A549 (cell line): ENCODE data around the gene KCNIP4.

Experiments used
- CBX8 ChIP-seq: fragments of 200-600 bp; sonication (generic); IDR thresholded peaks from 2 replicates; pipeline ENCODE4 v1.6.1; 2016
- CEBPB ChIP-seq, 2 experiments: fragments of >200 bp in 1 of 2; sonication (Bioruptor Twin) in 1 of 2; formaldehyde crosslinking in 1 of 2; IDR thresholded peaks; 2 replicates each; pipeline ENCODE4 v1.6.1; 2012 to 2016
- CHD2 ChIP-seq: fragments of 150-350 bp; IDR thresholded peaks from 2 replicates; pipeline ENCODE4 v1.6.1; 2014; ENCODE audit warnings: low read length; ENCODE audit not compliant: partially characterized antibody
- CTCF ChIP-seq: fragments of >200 bp; sonication (Bioruptor Twin); formaldehyde crosslinking; IDR thresholded peaks from 3 replicates; pipeline ENCODE4 v1.5.1; 2016
- E2F6 ChIP-seq: IDR thresholded peaks from 2 replicates; pipeline ENCODE4 v1.6.1; 2012; ENCODE audit warnings: low read depth, borderline replicate concordance
- HDAC2 ChIP-seq: fragments of 200-600 bp; sonication (generic); IDR thresholded peaks from 2 replicates; pipeline ENCODE4 v1.6.1; 2016
- POLR2A ChIP-seq: IDR thresholded peaks from 2 replicates; pipeline ENCODE4 v1.6.1; 2012; ENCODE audit warnings: mild to moderate bottlenecking, low read length
- USF2 ChIP-seq: fragments of 450-650 bp; IDR thresholded peaks from 2 replicates; pipeline ENCODE4 v1.6.1; 2014; ENCODE audit warnings: antibody characterized with exemption

GRCh38 chr4:21522296-21522695 is 426.3 kb downstream of the KCNIP4 start:
- TF ChIP-seq CHD2 (no peak), POLR2A (no peak), HDAC2 (no peak), CTCF (no peak), USF2 (no peak), CBX8 (no peak), CEBPB (IDR thresholded peaks at IDR 0.05) (no peak), E2F6 (no peak)
